ENCODE results near the gene LELP1. TPM values are rescaled to one million over a fixed set of nuclear protein-coding genes. Genes with fewer than 3 reads are reported as not detected.
A peak's percentile ranks its signal among the peaks of the same experiment; 100 is the strongest.
"Not testable (repeated sequence)": the region's sequence is repeated elsewhere in the genome, so short reads cannot be mapped to it uniquely, and the experiment has no call there.

The LELP1 gene
- not detected for polyA plus RNA-seq (2013, experiment 1 of 2; ENCODE audit: insufficient read length)
- not detected for polyA plus RNA-seq (2013, experiment 2 of 2; ENCODE audit: insufficient read length)

DNA sequence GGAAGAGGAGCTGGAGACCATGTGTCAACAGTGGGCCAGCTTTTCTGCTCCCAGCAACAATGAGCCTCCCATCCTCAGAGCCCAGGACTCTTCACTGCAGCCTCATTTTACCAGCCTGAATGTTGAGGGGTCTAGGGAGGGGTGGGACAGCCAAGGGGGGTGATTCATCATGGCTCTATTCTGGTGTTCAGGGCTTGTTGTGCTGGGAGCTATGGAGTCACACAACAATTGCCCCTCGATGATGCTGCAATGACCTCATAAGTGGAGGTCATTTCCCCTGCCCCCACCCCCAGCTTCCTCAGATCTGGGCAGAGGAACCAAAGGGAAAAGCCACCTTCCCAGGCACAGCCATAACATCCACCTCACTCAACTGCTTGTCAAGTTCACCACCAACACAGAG lies at the start of gene LELP1:
TSS of gene LELP1 (plus strand) at position 301 of the 400 bp plus-strand sequence. CDS start 1,278 bp downstream, outside the sequence.
- DNase-seq, result no peak

DNA sequence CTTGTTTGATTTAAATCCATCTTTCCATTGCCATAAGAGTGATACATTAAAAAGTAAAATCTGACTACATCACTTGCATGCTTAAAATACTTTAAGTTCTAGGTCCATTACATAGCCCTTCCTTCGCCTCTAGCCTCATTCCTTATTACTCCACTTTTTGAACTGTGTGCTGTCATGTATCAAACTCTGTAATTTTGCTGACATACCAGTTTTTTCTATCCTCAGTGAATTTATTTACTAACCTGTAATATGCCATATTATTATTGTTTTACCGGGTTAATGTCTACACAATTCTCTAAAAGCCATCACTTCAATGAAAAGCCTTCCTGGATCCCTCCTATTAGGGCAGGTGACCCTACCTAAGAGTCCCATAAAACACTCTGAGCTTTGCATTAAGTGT lies 47.7 kb upstream of the LELP1 start:
- no peak for DNase-seq

DNA sequence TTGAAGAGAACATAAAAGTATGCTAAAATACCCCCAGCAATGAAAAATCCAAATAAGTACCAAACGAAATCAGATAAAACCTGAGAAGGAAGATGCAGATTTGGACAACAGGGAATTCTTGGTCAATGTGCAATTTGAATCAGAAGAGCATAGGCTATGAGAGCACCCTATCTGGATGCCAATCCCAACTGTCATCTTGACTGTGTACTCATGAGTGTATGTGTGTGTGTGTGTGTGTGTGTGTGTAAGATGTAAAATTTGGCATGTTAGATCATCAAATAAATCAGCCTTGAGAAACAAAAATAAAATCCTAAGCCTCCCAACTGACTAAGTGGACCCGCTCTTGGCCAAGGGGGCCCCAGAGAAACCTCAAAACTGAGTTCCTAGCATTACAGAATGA lies 34.5 kb upstream of the LELP1 start:
- DNase-seq, result no peak

DNA sequence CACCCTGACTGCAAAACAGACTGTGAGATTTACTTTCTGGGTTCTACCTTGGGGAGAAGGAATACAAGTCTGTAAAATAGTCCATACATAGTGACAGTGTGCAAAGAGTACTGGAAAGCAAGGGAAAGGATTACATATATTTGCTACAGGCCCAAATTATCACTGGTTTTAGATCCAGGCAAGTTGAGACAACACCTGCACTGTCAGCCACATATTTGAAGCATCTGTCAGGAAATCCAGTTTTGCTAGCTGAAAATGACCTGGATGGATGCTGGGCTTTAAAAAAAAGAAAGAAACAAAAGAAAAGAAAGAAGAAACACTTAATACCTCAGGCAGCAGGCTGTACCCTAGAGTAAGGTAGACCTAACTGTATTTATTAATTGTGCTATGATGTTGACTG lies 28.6 kb upstream of the LELP1 start:
- DNase-seq, result no peak

DNA sequence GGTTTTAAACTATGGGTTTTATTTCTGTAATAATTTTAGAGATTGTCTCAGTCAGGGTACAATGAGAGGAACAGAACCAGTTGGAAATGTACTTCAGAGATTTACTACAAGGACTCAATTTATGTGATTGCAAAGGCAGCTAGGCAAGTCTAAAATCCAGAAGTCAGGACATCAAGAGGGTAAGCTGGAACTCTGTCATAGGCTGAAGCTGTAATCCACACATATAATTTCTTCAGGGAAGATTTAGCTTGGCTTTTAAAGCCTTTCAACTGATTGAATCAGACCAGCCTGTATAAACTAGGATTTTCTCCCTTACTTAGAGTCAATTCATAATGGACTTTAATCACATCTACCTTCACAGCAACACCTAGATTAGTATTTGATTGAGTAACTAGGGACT lies 24.3 kb upstream of the LELP1 start:
- no peak for DNase-seq

DNA sequence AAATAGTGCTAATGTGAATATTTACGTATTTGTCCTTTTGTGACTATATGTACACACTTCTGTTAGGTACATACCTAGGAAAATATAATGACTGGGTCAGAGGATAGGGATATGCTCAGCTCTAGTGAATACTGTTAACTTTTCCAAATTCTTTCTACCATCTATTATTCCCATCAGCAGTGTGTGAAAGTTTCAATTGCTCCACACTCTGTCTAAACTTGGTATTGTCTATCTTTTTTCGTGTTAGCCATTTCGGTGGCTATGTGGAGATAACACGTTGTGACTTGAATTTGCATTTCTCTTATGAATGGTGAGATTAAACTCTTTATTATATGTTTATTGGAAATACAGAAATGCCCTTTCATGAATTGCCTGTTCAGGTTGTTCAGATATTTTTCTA lies 22.7 kb upstream of the LELP1 start:
- DNase-seq, result no peak

DNA sequence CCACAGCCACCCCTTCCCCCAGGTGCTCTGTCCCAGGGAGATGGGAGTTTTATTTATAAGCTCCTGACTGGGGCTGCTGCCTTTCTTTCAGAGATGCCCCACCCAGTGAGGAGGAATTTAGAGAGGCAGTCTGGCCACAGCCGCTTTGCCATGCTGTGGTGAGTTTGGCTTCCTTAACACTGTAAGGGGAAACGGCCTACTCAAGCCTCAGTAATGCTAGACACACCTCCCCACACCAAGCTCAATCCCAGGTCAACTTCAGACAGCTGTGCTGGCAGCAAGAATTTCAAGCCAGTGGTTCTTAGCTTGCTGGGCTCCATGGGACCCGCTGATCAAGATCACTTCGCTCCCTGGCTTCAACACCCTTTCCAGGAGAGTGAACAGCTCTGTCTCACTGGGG lies 14.9 kb upstream of the LELP1 start:
- DNase-seq, result not testable (repeated sequence)

DNA sequence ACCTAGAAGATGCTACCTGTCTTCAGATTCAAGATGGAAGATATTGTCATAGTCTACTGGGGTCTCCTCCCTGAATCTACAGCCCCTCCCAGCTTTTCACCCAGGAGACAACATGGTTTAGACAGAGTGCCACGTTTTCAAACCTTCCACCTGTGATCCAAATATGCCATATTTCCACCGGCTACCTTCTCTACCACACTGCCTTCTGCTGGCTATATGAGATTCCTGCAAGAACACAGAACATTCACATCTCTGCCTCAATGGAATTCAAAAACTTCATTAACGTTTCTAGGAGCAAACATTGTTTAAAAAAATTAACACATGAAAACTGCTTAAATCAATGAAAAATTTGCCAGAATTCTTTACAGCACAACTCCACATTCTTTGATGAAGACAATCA lies 12.9 kb upstream of the LELP1 start:
- DNase-seq, result no peak

DNA sequence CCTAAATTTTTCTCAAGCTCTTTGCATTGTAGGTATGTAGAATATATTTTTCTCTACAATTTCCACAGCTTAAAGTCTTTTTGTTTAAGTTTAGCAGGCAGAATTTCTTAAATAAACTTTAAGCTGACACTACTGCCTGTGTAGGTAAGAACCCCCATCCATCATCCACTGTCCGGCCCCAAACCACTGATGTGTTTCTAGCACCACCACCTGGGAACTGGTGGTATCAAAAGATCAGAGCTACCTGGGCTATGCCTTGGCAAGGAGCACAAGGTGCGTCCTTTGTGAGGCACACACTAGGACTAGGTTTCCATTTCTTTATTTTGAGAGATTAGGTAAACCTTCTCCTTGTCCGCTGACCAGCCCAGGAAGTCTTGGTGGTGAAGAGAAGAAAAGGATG lies 10.5 kb upstream of the LELP1 start:
- DNase-seq, result no peak

DNA sequence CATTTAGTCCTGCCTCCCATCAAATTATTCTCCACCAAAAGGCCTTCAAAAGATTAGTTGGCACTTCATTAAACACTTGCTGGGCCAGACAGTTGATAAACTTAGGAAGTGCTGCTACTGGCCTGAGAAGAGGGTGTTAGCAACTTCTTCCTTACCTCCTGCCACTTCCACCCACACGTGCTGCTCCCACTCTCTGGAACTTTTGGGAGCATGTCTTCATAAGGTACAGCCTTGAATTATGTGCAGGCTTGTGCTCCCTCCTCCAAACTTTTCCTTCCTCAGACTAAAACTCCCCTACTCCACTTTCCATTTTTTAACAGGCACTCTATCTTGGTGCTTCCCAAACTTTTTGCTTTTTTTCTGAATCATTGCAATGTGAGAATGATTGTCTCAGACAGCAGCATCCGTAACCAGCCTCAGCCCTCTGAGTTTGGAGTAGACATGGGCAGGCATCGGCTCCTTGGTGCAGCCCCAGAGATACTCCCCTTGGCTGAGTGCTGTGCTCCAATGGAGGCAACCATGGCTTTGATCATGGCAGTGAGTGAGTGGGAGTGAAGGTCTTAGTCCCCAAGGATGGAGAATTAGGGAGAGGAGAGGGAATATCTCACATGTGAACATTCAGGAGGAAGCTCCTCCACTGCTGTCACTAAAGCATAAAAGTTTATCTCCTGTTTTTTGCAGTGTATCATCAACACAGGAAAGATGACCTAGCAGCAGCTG lies 8.7 kb upstream of the LELP1 start:
- DNase-seq, result no peak

DNA sequence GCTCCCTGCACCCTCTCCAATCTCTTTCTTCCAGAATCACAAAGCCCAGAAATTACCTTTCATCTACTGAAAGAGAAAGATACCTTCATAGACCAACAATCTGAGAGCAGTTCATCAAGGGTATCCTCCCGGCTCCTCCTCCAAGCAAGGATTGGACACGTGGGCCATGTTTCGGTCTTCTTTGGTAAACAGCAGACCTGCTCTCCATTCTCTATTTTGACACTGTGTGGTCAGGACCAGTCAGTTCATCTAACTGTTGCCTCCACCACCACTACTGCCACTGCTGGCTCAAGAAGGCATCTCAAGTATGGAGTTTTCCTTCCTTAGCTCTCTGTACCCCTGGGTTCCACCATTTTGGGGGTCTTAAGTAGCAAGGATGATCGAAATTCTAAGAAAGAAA lies 8.0 kb upstream of the LELP1 start:
- DNase-seq, result no peak

DNA sequence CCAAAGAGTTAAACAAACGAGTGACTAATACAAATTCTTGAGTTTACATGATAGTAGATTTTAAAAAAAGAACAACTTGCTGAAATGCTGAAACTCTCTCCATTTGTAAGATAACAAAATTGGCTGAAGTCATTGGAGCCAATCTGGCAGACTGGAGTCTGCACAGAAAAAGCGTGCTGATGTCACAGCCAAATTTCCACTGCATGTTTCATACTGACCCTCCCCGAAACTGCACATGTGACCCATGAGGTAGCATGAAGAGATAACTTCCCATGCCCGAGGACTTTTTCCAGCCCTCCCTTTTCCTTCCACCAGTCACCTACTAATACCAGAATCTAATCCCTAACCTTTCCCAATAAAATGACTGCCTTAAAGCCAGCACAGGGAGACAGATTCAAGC lies 1.2 kb upstream of the LELP1 start:
- no peak for DNase-seq

DNA sequence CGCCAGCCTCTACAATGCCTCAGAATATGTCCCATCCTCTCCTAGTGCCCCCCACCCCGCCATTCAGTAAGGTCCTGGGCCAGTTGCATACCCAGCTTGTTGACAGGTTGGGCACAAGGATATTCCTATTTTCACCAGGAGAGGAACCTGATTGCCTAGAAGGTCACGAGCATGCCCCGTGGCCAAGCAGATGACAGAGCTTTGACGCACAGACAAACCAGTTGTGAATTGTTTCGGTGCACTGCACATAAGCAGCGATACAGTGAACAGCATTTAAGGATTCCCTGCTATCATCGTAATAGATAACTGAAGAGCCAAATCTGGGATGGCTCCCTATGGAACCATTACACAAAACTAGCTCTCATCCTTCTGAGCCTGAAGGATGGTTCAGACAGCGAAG lies 3.4 kb downstream of the LELP1 start:
- DNase-seq, result no peak

DNA sequence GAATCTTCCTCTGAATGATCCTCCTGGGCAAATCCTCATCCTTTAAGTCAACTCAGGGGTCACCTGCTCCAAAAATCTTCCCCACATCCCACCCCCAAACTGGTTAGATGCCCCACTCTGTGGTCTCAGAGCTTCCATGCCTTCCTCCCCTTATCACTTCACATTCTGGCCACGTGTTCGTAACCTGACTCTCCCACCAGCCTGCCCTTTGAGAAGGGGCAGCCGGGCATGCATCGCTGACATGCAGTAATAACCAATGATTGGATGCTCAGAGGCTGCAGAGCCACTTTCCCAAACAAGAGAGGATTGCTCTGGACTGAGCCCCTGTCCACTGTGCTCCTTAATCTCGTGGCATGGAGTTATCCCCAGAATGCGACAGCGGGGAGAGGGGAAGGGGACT lies 7.0 kb downstream of the LELP1 start:
- DNase-seq, result no peak

DNA sequence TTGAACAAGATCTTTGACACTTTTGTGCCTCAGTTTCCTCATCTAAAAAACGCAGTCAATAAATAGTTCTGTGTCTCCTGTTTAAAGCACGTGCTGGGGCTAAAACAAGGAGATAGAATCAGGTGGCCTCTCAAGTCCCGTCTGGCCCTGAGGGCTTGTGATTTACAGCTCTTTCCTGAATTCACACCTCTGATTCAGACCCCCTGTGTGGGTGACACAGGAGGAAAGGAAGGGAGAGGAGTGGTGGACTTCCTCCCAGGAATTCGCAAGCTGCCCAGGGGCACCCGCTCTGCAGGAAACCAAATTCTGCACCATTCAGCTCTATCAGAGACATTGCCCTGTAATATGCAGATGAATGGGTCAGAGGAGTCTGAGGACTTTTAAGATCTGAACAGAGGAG lies 9.0 kb downstream of the LELP1 start:
- no peak for DNase-seq

DNA sequence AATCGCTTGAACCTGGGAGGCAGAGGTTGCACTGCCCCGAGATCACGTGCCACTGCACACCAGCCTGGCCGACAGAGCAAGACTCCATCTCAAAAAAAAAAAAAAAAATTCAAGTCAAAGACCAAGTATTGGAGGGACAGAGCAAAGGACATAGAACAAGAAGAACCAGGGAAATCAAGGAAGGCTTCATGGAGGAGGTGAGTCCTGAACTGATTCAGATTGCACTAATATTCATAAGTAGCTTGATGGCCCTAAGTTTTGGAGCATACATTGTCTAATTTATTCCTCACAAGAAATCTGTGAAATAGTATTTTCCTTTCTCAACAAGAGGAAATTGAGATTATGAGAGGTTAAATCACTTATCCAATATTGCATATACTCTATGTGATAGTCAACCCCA lies 10.3 kb downstream of the LELP1 start:
- no peak for DNase-seq

DNA sequence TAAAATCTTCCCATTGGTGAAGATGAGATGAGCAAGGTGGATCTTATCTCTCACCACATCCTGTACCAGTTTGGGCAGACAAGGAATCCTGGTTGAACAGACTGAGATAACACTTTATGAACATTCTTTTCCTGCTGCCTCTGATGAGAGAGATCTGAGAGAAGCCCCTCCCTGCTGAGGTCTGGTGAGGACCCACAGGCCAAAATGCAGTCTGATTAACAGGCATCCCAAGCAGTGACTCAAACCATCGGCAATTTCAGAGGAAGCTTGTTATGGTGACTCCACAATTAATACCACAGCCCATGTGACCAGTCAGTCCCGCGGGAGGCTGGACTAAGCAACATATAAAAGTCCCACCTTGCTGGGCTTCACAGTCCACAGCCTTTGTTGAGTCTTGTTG lies 14.0 kb downstream of the LELP1 start, which contains the start of gene PRR9:
TSS of gene PRR9 (plus strand) at position 373 of the 400 bp plus-strand sequence. CDS start 561 bp downstream, outside the sequence.
- DNase-seq, result peak; percentile 1

DNA sequence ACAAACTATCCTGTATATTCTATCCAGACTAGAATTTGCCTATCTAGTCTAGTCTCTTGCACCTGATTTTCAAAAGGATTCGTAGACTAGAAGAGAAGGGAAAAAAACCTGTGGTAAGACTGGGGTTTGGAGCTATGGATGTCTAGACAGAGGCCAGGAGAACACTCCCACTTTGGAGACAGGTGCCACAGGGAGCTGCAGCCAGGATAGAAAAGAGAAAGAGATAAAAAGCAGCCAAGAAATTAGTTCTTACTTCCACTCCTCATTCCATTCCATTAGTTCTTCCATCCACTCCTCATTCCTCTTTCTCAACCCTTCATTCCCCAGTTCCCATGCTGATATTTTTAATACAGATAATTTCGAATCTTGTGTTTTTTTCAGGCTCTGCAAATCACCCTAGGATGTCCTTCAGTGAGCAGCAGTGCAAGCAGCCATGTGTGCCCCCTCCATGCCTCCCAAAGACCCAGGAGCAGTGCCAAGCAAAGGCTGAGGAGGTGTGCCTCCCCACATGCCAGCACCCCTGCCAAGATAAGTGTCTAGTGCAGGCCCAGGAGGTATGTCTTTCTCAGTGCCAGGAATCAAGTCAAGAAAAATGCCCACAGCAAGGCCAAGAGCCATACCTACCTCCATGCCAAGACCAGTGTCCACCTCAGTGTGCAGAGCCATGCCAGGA lies 14.7 kb downstream of the LELP1 start:
- DNase-seq, result no peak

DNA sequence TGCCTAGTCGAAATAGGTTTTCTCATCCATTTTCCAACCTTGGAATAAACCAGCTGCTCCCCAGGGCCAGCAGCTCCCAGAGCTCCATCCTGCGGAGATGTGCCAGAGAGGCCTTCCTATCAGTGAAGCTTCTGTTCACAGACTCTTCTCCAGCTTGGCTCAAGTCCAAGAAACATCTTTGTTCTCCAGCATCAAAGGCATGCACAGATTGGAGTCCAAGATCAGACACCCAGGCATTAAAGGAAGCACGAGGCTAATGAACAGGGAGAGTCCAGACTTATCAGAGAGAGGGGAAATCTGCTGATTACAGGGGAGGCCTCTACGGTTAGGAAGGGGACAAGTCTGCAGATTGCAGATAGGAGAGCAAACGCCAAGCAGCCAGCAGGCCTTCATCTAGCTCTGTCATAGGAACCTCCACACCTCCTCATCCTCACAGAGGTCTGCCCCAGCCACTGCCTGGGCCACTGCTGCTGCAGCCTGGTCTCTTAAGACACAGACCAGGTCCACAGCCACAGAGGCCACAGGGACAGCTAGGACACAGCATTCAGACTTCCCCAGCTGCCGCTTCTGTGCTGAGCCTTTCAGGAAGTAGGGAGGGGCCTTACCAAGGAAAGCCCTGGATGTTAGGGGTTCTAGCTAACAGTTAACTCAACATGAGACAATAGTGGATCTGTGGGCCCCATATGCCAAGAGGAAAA lies 17.5 kb downstream of the LELP1 start:
- DNase-seq, result peak; percentile 1

DNA sequence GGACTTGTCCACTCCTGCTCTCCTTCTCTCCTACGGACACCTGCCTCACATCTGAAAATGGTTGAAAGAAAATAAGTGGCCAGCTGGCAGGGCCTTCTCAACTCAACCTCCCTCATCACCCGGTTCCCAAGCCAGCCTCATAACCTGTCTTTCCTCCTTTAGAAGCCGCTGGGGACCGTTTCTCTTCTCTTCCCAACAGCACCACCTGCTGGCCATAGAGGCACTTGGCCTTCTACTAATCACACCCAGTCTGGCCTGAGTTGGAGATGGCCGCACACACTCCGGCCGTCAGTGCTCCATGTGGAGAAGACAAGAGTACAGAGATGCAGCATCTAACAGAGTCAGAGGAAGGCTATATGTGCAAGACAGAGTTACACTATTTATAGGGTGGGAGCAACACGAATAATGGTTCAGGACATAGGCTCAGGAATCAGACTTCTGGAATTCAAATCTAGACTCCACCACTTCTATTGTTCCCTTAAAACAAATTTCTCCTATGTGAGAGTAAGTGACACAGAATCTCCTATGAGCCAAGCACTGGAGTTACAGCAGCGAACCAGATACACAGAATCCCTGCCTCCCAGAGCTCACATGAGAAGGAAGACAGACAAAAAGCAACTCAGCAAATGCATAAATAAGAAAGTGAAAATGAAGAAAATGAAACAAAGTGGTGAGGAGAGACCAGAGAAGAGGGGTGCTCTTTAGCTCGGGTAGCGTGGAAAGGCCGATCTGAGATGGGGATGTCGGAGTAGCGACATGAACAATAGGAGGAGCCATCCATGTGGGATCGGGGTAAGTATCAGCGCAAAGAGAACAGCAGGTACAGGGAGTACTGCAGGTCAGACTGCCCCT lies 20.0 kb downstream of the LELP1 start:
- peak; percentile 49 for DNase-seq

DNA sequence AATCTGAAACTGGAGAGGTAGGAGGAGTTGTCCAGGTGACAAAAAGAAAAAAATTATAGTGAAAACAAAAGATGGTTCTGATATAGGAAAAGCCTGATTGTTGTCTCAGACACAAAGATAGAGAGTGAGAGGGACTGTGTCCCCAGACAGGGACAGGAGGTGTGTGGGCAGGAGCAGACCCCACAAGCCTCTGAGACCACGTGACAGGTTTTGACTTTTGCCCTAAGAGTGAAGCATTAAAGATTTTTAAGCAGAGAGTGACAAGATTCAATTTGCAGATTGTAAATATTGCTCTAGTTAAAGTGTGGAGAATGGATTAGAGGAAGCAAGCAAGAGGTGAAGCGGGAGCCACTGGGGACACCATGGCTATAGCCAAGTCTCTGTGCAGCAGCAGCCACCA lies 24.6 kb downstream of the LELP1 start:
- DNase-seq, result no peak

DNA sequence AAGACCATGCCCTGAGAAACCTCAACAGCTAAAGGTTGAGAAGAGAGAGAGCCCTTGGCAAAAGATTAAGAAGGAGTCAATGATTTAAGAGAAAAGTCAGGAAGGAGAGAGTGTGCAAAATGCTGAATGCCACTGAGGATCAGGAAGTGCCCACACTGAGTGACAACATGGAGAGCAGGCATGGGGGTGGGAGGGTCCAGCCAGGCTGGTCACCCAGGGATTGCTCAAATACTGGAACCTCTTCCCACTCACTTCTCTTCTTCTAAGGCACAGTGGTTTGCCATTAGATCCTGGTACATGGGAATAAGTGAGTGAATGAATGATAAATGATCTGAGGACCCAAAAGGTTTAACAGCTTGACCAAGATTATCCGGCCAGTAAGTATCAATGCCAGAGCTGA lies 25.3 kb downstream of the LELP1 start:
- no peak for DNase-seq
